Inferior parietal cortex (tissue), 1 donor: ENCODE measurements around the gene AKAP6.
"Not testable (repeated sequence)": the region's sequence is repeated elsewhere in the genome, so short reads cannot be mapped to it uniquely, and the experiment has no call there.

Experiments used
- DNase-seq: peaks from one replicate; pipeline ENCODE4 v3.0.0-alpha.2; 2016; ENCODE audit errors: extremely low spot score

AKAP6 gene

DNA sequence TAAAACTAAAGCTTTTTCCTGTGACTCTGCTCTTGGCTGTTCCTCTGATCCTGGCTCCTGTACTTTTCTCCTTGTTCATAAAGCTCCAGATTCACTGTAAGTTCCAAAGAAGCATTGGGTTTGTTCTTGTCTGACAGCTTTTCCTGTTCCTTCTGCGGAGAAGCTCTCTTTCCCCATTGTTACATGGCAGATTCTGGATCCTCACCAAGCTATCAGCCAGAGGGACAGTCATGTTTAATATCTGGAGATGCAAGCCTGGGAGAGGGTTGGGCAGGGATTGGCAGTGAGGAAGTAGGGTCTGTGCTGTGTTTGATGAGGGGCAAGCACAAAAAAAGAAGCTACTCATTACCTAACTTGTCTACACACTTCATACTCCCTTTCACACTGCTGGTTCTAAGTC lies 107.9 kb downstream of the AKAP6 start:
- no peak for DNase-seq

DNA sequence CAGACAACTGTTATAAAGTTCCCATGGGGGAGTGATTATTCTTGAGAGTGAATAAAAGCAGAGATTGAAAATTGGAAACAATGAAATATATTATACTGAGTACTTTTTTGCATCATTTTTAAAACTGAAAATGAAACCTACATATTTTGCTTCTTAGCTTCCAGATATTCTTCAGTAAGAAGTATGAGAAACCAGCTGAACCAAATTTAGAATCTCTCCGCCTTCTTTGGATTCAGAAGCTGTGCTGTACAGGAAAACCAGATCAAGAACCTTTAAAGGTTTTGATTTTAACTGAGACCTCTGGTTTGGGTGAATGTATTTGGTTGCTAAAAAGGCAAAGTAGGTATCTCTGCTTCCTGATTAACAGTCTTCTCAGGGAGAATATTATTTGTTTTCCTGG lies 109.4 kb downstream of the AKAP6 start:
- DNase-seq, result no peak

DNA sequence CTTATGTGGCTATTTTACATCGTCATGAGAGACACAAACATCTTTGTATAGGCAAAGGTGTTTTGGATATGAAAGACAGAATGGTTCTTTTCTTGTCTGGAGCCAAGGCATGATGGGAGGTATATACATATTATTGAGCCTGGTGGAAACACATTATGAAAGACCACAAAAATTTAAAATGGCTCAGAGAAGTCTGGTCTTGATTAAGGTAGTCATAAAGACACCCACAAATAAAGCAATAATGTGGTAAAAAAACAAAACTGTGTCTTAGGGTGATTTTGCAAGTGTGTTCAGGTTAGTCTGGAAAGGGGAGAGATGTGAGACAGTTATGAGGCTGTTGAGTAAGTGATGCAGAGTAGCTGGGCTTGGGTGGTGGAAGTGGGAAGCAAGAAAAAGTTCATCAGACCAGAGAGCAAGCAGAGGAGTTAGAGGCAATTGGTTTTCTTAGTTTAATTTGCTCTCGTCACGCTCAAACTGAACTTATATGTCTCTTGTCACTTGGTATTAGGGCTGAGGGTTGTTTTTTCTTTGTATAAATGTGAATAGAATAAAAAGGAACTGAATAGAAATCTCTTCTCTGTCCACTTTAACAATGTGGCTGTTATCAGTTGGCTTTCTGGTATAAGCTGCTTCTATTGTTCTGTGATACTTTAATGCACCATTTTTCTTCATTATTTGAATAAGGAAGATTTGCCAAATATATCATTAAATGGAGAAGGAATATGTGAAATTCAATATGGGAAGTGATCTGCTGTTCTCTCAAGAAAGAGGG lies 115.0 kb downstream of the AKAP6 start:
- no peak for DNase-seq

DNA sequence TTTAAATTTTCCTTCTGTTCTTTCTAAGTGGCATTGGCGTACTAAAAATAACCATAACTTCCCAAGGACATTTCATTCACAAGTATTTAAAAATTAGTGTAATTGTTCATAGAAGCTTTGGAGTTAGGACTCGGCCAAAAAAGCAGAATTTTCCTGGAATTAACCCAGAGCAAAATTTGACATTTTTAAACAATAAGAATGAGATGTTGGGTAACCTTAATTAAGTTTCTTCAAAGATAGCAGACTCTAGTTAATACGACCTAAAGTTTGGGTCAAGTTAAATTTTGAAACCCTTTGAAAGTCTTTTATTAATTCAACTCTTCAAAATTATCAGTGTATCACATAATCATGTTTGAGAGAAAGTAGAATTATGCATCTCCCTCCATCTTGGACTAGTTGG lies 118.3 kb downstream of the AKAP6 start:
- DNase-seq, result no peak

DNA sequence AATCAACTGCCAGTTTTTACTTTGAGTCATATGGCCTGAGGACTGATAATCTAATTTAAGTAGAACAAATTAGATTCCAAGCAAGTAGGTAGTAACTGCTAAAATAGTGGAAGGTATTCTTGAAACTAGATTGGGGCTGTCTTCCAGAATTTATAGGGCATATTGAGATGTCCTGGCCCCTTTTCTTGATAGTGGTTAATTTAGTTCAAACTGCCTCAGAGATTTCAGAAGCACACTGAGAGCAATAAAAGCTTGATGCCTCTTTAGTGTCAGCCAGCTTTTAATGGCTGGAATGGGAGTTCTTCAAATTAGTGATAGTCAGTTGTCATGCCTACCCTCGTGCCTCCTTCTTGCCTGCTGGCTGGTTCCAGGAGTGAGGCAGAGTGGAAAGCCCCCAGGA lies 120.5 kb downstream of the AKAP6 start:
- DNase-seq, result no peak

DNA sequence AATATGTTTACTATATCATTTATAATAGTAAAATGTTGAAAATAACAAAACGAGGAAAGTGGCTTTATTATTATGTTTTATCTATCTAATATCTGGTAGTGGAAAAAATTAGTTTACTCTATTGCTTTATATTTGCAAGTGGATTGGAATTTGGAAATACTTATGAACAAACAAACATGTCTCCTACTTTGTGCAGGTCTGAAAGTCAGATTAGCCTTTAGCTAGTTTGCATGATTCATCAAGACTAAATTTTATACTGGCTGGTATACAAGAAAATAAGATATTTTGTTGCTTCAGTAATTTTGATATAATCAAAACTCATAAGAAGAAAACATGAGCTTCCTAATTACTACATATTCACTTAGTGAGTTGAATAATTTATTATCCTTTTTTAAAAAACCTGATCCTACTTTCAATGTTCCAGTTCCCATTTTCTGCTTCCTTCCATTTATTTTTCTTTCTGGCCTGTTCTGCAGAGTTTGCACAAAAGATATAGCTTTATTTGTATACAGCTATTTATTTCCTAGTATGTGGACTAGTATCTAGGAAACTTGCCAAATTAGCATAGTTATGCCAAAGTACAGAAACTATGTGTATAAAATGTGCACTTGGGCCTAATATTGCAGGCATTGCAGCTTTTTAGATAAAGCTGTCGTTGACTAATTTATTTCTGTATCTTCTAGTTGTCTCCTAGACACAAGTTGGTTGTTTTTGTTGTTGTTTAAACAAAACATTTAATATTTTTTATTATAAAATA lies 122.0 kb downstream of the AKAP6 start:
- DNase-seq, result peak; percentile 13

DNA sequence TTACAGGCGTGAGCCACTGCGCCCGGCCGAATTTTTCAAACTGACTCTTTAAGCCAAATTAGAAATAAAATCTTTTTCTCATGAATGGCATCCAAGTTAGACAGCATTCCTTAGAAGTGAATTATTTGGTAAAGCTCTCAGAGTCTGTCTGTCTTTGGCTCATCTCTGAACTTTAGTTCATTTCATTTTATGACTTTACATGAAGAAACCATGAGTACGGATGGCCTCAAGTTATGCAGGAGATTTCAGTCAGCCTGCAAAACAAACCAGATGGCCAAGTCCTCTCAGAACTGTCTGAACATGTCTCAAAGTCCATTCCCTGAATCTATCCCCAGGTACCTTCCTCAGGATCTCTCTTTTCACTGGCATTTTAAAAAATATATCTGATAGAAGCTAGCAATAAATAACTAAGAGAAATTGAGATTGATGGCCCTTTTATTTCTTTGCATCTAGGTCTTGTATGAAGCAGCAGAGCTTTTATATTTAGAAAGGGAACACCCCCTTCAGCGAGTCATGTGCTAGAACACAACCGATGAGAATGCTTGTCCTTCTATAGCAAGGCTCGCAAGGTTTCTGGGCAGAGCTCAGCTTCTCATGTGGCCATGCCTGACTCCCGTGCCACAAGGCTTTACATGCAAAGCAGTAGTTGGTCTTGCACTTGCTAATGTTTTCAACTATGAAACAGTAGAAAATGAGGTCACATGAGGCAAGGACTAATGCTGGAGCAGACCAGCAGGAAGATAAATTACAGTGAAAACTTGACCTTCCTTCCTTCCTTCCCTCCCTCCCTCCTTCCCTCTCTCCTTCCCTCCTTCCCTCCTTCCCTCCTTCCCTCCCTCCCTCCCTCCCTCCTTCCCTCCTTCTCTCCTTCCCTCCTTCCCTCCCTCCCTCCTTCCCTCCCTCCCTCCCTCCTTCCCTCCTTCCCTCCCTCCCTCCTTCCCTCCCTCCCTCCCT lies 125.0 kb downstream of the AKAP6 start:
- DNase-seq, result no peak

DNA sequence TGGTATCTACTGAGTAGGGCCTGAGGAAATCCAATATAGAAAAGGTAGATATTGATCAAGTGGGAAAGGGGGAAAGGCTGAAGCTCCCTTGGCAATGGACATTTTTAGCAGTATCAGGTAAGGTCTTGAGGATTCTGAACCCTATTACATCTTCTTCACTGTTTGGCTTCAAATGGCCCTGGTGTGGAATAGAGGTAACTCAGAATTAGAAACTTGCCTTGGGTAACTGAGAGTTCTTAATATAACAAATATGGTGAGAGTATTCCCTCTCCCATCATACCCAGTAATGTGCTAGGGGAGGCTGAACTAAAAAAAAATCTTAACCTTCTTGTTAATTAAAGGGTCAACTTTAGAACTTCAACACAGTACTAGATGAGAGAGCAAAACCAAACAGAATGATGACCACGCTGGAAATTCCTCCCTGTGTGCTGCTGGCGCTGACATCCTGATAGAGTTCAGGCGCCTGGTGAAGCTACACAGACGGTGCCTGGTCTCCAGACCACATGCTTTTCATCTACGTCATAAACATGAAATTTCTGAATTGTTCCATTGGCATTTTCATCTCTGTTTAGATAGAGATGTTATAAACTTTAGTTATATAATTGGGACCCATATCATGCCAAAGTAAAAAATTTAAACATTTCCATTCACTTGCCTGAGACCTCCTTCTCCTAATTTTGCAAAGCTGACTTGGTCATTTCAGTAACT lies 128.3 kb downstream of the AKAP6 start:
- DNase-seq, result peak; percentile 3

DNA sequence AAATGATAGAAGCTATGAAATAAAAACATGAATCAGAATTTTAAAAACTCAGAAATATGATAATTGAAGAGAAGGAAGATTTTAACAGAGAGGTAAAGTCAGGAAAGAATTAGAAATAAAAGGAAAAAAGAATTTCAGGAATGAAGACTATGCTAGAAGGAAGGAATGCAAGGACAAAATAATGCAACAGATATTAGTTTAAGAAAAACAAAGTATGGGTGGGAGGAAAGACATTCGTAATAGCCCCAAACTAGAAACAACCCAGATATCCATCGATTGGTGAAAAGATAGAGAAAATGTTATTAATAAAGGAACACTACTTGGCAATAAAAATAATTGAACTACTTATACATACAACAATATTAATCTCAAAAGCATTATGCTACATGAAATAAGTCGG lies 129.6 kb downstream of the AKAP6 start:
- DNase-seq, result no peak

DNA sequence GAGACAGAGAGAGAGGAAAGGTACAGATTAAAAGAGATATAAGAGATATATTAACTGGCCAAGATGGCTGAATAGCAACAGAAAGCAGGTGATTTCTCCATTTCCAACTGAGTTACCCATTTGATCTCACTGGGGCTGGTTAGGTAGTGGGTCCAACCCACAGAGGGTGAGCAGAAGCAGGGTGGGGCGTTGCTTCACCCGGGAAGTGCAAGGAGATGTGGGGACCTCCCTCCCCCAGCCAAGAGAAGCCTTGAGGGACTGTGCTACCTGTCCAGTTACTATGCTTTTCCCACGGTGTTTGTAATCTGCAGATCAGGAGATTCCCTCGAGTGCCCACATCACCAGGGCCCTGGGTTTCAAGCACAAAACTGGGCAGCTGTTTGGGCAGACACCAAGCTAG lies 131.2 kb downstream of the AKAP6 start:
- DNase-seq, result no peak

DNA sequence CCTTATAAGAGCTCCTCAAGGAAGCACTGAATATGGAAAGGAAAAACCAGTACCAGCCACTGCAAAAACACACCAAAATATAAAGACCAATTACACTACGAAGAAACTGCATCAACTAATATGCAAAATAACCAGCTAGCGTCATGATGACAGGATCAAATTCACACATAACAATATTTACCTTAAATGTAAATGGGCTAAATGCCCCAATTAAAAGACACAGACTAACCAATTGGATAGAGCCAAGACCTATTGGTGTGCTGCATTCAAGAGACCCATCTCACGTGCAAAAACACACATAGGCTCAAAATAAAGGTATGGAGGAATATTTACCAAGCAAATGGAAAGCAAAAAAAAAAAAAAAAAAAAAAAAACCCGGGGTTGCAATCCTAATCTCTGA lies 133.5 kb downstream of the AKAP6 start:
- not testable (repeated sequence) for DNase-seq

DNA sequence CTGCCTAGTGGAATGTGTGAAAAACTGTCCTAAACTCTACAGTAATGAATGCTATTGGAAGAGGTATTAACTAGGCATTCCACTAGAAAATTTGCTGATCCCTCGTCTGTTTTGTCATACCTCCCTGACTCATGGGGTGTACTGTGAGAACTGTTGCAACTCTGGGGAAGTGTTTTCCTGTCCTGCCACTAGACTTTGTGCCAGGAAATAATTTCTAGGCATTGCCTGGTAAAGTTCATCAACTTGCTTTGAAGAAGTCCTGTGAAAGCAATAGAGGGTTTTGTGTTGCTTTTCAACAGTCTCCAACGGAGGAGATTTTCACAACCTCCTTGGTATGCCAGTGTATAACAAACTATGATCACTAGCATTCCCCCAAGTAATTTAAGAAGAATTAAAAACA lies 139.9 kb downstream of the AKAP6 start:
- peak; percentile 43 for DNase-seq

DNA sequence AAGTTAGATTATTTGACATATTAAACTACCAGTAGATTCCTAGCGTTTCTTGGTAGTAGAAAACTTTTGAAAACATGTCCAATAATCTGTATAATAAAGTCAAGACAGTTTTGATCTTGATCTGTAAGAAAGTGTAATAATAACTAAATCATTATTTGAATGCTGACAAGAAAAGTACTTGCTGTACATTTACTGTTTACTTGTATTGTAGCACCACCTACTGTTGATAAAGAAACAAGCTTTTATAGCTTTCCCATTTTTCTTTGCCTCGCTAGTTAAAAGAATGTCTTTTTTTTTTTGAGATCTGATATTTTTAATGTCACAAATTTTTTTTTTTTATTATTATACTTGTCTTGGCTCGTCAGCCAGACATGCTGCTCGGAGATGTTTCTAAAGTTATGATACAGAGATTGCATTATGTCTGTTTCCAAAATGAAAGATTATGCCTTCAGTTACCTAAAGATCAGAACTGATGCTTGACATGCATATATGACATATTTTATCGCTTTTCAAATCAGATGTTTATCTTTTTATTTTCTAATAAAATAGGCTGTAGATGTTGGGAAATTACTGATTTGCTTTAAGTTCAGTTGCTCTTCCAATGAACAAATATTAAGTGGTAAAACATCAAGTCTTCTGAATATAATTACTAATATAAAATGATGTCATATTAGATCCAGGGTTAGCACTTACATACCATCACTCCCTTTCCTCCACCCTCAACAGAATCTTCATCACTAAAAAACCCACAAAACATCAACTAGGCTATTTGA lies 140.5 kb downstream of the AKAP6 start:
- peak; percentile 81 for DNase-seq

DNA sequence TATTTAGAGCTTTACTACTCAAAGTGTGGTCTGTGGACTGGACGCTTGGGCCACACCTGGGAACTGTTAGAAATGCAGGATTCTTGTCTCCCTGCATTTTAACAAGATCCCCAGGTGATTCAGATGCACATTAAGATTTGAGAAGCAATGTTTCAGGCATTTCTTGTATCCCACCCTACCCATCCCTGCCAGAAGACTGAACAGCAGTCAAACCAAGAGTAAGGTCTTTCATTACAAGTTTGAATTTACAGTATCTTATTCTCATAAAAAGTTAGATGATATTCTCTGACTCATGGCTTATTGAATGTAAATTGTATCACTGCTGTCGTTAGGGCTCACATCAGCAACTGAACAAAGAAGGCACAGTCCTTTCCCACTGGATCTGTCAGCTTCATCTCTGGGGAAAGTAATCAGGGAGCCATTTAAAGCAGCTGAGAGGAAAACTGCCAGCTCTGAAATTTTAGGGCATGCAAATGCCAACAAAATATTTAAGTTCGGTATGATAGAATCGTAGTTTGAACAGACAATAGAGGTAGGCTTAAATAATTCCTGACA lies 141.1 kb downstream of the AKAP6 start:
- peak; percentile 61 for DNase-seq

DNA sequence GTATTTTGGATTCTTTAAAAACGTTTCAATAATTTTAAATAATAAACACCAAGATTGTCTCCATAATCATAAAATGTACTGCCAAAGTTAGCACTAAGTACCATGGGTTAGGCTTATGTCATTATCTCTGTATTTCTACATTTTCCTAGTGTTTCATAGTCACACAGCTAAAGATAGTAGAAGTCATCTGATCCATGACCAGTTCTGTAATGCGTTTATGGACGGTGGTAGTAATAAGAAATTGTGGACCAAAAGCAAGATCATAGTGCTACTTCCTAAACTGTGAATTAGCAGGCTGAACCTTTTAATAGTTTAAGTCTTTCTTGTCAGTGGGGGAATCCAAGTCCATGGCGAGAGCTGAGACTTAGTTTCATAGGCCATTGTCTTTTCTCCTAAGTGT lies 142.1 kb downstream of the AKAP6 start:
- peak; percentile 23 for DNase-seq

DNA sequence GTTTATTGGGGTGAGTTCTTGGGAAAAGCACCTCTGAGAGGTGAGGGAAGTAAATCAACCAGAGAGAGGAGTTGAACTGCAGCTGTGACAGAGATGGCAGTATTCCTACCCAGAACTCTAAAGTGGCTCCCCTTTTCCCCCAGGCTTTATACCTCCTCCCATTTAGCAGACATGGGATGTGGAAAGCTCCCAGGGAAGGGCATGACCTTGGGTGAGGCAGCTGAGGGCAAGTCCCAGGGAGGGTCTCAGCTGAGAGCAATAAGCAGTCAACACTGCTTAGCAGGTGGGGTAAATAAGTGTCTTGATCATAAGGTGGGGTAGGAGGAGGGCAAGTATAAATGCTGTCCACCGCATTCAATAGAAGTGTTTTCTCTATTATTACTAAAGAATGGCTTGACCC lies 143.0 kb downstream of the AKAP6 start:
- no peak for DNase-seq

DNA sequence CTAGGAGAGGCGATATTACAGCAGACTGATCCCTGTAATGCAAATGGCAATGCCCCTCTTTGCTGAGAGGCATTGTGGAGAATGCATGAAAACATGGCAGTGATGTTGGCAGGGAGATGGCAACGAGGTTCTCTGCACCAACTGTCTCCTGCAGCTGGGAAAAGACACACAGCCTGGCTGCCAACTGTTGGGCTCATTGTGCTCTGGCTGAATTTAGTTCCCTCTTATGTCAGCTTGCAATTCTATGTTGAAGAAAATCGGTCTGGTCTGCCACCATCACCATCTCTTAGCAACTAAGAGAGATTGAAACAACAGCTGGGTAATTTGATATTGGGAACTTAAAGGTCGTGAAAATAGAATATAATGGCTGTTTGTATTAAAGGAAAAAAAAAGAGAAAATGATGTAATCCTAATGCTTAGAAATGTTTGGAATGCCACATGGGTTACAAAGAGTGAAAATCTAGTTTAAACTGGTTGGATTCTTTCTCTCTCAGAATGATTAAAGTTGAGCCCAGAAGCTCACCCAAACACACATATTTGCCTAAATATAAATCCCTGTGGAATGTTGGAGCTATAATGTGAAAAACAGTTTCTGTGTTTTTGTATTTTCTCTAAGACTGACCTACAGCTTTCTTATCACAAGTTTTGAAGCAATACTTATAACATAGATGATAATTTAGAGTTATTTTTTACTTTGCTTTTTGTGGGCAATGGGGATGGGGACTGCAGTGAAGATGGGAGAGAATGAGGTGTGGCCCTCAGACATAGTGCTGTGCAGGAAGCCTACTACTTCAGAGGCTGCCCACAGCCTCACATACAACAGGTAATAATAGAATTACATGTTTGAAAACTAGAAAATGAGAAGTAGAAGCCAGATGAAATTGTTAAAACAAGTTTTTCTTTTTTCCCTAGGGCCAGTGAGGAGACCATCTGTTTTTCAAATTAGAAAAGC lies 143.7 kb downstream of the AKAP6 start:
- peak; percentile 83 for DNase-seq

DNA sequence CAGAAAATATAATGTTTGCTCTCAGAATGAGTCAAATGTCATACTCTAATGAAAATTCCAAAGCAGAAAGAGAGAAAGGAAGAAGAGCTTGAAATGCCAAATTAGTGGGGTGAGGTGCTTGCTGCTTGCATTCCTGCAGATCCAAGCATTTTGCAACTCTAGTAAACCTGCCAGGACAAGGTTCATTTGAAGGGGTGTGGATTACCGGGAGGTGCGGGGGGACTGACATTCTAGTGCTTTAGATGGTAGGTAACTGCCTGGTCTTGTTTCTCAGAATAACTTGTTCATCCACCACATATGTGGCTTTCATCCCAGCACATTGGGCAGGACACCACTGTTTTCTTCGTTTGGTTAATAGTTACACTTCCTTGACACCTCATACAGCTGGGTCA lies 144.4 kb downstream of the AKAP6 start:
- peak; percentile 52 for DNase-seq

DNA sequence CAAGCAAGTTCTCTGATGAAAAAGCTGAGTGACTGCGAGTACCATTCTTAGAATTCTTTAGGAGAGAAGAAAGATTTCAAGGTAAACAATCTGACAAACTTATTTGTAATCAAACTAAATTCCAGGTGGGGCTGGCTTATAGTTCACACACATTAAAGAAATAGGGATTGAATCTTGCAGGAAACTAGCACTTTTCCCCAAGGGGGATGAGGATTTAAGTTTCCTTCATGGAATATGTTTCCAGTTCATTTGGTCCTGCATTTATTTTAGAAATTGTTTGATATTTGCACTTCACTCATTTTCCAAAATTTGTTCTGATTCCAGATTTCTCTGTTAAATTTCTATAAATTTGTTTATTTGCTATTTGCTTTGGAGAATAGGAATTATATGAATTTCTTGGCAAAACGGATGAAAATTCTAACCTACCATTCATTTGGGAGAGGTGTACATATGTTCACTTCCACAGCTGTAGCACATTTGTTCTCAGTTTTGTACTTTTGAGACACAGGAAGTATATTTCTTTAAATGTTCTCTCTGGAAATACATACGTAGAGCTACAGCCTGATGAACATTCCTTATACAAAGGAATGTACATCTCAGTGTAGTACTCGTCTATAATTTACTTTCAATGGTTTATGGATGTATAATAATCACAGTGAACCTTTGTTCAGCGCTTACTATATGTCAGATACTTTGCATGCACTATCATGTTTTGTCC lies 145.5 kb downstream of the AKAP6 start:
- peak; percentile 23 for DNase-seq
